SK-N-SH (cell line): ENCODE data around the gene ARHGAP44. TPM values are rescaled to one million over a fixed set of nuclear protein-coding genes. Genes with fewer than 3 reads are reported as not detected.
A peak's percentile ranks its signal among the peaks of the same experiment; 100 is the strongest.

Experiments used
- CTCF ChIA-PET: fragments of 300-600, 350-600 bp; formaldehyde crosslinking; extraction: SDS; loops from one replicate; lab custom pipeline; 2021; lab: Yijun Ruan, JAX
- POLR2A ChIA-PET: fragments of 350-600 bp; sonication (Branson Sonifier 250); formaldehyde crosslinking; extraction: SDS; loops from one replicate; lab custom pipeline; 2020; ENCODE audit warnings: antibody characterized with exemption, inconsistent platforms; lab: Yijun Ruan, JAX
- DNase-seq: peaks from one replicate; pipeline ENCODE4 v3.0.0; 2012
- H2AFZ ChIP-seq: fragments of 200-600 bp; sonication (generic); 2 replicates; pipeline ENCODE4 v1.8.1; 2016; ENCODE audit warnings: antibody characterized with exemption, mild to moderate bottlenecking, low read depth
- H3F3A ChIP-seq: fragments of 200-600 bp; sonication (generic); replicated peaks from 2 replicates; pipeline ENCODE3; 2016; ENCODE audit warnings: antibody characterized with exemption, mild to moderate bottlenecking; ENCODE audit not compliant: insufficient read depth
- H3K27ac ChIP-seq, 2 experiments: fragments of 200-500 bp in 1 of 2; fragments of 200-600 bp in 1 of 2; sonication (Bioruptor generic) in 1 of 2; sonication (generic), shearing (Covaris generic) in 1 of 2; 2 replicates each; pipeline versions ENCODE4 v1.5.1 to v1.6.1; 2014 to 2016; ENCODE audit warnings: low read depth in 2 of 2, inconsistent platforms in 1 of 2, low read length in 1 of 2, mild to moderate bottlenecking in 1 of 2, mixed read lengths in 1 of 2
- H3K27me3 ChIP-seq: fragments of 200-600 bp; sonication (generic), shearing (Covaris generic); 2 replicates; pipeline ENCODE4 v1.6.1; 2016; ENCODE audit warnings: mixed run types; ENCODE audit not compliant: insufficient read depth
- H3K36me3 ChIP-seq, 2 experiments: fragments of 200-500 bp in 1 of 2; fragments of 200-600 bp in 1 of 2; sonication (Bioruptor generic) in 1 of 2; sonication (generic) in 1 of 2; replicated peaks in 1 of 2; 2 replicates each; pipeline versions ENCODE3 to v1.5.1; 2014 to 2016; ENCODE audit warnings: low read length in 1 of 2, mild to moderate bottlenecking in 1 of 2; ENCODE audit not compliant: insufficient read depth in 2 of 2, control insufficient read depth in 1 of 2
- H3K4me1 ChIP-seq, 2 experiments: fragments of 200-500 bp in 1 of 2; fragments of 200-600 bp in 1 of 2; sonication (Bioruptor generic) in 1 of 2; sonication (generic), shearing (Covaris generic) in 1 of 2; 2 replicates each; pipeline versions ENCODE4 v1.5.1 to v1.6.1; 2014 to 2016; ENCODE audit warnings: low read depth in 1 of 2, low read length in 1 of 2, mixed run types in 1 of 2; ENCODE audit not compliant: insufficient read depth in 2 of 2, control insufficient read depth in 1 of 2
- H3K4me2 ChIP-seq: fragments of 200-600 bp; sonication (generic), shearing (Covaris generic); 2 replicates; pipeline ENCODE4 v1.6.1; 2017; ENCODE audit warnings: mixed run types
- H3K4me3 ChIP-seq, 2 experiments: fragments of 200-500 bp in 1 of 2; fragments of 200-600 bp in 1 of 2; sonication (Bioruptor generic) in 1 of 2; sonication (generic), shearing (Covaris generic) in 1 of 2; 2 replicates each; pipeline versions ENCODE4 v1.5.1 to v1.8.1; 2014 to 2016; ENCODE audit warnings: low read depth in 2 of 2, inconsistent platforms in 1 of 2, low read length in 1 of 2, mild to moderate bottlenecking in 1 of 2, mixed read lengths in 1 of 2, moderate library complexity in 1 of 2
- H3K79me2 ChIP-seq: fragments of 200-600 bp; sonication (generic); 2 replicates; pipeline ENCODE4 v1.8.1; 2017; ENCODE audit warnings: mild to moderate bottlenecking; ENCODE audit not compliant: insufficient read depth
- H3K9ac ChIP-seq: fragments of 200-600 bp; sonication (generic); 2 replicates; pipeline ENCODE4 v1.6.1; 2017; ENCODE audit warnings: mixed run types
- H3K9me2 ChIP-seq: fragments of 200-600 bp; sonication (generic); 2 replicates; pipeline ENCODE4 v1.6.1; 2017; ENCODE audit warnings: mixed run types
- H3K9me3 ChIP-seq: fragments of 200-600 bp; sonication (generic); 2 replicates; pipeline ENCODE4 v1.6.1; 2017; ENCODE audit warnings: mixed run types, mild to moderate bottlenecking, moderate library complexity
- H4K20me1 ChIP-seq: fragments of 200-600 bp; sonication (generic); 2 replicates; pipeline ENCODE4 v1.6.1; 2017; ENCODE audit warnings: mild to moderate bottlenecking, mixed run types; ENCODE audit not compliant: insufficient read depth
- CHD2 ChIP-seq: fragments of 150-350 bp; IDR thresholded peaks from 2 replicates; pipeline ENCODE4 v1.6.1; 2018; ENCODE audit warnings: low read length; ENCODE audit not compliant: partially characterized antibody
- CTCF ChIP-seq: fragments of 200-600 bp; sonication (generic); IDR thresholded peaks from 2 replicates; pipeline ENCODE4 v1.6.1; 2017; ENCODE audit warnings: antibody characterized with exemption, mild to moderate bottlenecking, moderate library complexity
- ELF1 ChIP-seq: IDR thresholded peaks from 2 replicates; pipeline ENCODE4 v1.4.0; 2012
- EP300 ChIP-seq, 2 experiments: IDR thresholded peaks; 2 replicates each; pipeline versions ENCODE4 v1.4.0 to v1.6.1; 2012; ENCODE audit warnings: borderline replicate concordance in 1 of 2, low read depth in 1 of 2, low read length in 1 of 2
- IRF3 ChIP-seq: fragments of 150-350 bp; IDR thresholded peaks from 2 replicates; pipeline ENCODE4 v1.6.1; 2016; ENCODE audit warnings: mild to moderate bottlenecking, low read depth, low read length
- MAX ChIP-seq: IDR thresholded peaks from 2 replicates; pipeline ENCODE4 v1.4.0; 2012; ENCODE audit warnings: low read depth
- NFIC ChIP-seq: IDR thresholded peaks from 2 replicates; pipeline ENCODE4 v1.4.0; 2012; ENCODE audit warnings: borderline replicate concordance
- RAD21 ChIP-seq: IDR thresholded peaks from 2 replicates; pipeline ENCODE4 v1.6.1; 2012; ENCODE audit warnings: mild to moderate bottlenecking, low read length
- RCOR1 ChIP-seq: fragments of 150-350 bp; IDR thresholded peaks from 2 replicates; pipeline ENCODE4 v1.6.1; 2017; ENCODE audit warnings: antibody characterized with exemption, low read length
- REST ChIP-seq: IDR thresholded peaks from 2 replicates; pipeline ENCODE4 v1.6.1; 2012; ENCODE audit warnings: mild to moderate bottlenecking, low read depth, low read length, moderate library complexity
- RXRA ChIP-seq: IDR thresholded peaks from 2 replicates; pipeline ENCODE4 v1.4.0; 2012; ENCODE audit warnings: low read depth, mild to moderate bottlenecking, borderline replicate concordance
- SIN3A ChIP-seq: IDR thresholded peaks from 2 replicates; pipeline ENCODE4 v1.6.1; 2012; ENCODE audit warnings: low read depth, mild to moderate bottlenecking, low read length, moderate library complexity, borderline replicate concordance
- TCF12 ChIP-seq: IDR thresholded peaks from 2 replicates; pipeline ENCODE4 v1.4.0; 2012
- TEAD4 ChIP-seq: IDR thresholded peaks from 2 replicates; pipeline ENCODE4 v1.4.0; 2012; ENCODE audit warnings: mild to moderate bottlenecking, borderline replicate concordance; ENCODE audit not compliant: insufficient read depth
- YY1 ChIP-seq: IDR thresholded peaks from 2 replicates; pipeline ENCODE4 v1.4.0; 2012; ENCODE audit warnings: low read depth, mild to moderate bottlenecking
- ZBTB33 ChIP-seq: IDR thresholded peaks from 2 replicates; pipeline ENCODE4 v1.4.0; 2012; ENCODE audit warnings: low read depth, borderline replicate concordance
- WGBS: methylation state at CpG from one replicate; pipeline ENCODE4 v1.1.6; 2017; ENCODE audit warnings: low lambda C conversion rate; 5-methylcytosine and 5-hydroxymethylcytosine counted together
- polyA plus RNA-seq, 3 experiments: library from polyadenylated mRNA; depleted of rRNA; stranded (reverse); fragments of >200 nt; gene quantifications; 2 replicates each; pipeline ENCODE4 v1.2.3, GENCODE V29; 2012

Gene ARHGAP44
- polyA plus RNA-seq, 1 of the 3 experiments (the other 2 are of a cell fraction), result 0.28 TPM

DNA sequence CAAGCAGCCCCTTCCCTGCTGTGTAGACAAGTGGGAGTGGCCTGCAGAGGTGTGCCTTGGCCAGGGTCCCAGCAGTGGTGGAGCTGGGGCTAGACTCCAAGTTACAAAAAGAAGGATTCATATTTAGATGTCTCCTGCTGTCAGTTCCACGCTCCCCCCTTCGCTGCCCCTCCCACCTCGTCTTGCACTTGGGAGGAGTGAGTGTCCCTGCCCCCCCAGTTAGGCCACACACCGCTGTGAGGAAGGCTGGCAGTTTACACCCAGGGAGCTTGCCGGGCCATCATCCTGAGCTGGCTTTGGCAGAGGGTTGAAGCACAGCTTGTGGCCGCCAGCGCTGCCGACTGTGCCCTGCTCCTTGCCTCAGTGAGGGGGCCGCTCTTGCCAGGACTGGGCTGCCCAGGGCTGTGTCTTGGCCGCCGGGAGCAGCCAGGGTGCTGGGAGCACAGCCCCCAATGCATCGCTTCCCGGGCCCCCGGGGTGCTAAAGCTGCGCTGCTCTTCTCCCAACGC, 184.3 kb downstream of the ARHGAP44 start:
- Histone ChIP-seq H3K9me2 (no peaks in the 10 kb centered on the region), H3K4me2 (0 out of 2 replicates have a peak overlapping the region, but pooled peaks have one; percentile 50), H3K9ac (no peak overlapping the region), H3F3A (no peaks in the 10 kb centered on the region), H3K36me3 (no peaks in the 10 kb centered on the region), H4K20me1 (no peaks in the 10 kb centered on the region), H3K27me3 (peaks cover 31% of the 10 kb centered on the region), H3K27ac (no peak overlapping the region), H3K9me3 (no peaks in the 10 kb centered on the region), H2AFZ (no peak overlapping the region), H3K79me2 (no peaks in the 10 kb centered on the region), H3K4me3 (no peak overlapping the region), H3K4me1 (no peaks in the 10 kb centered on the region)
- ChIA-PET CTCF (interaction anchor here (1.2 kb wide), 1 partner anchor 29 kb away, joined by 3 read pairs; no protein-coding TSS in a partner anchor), POLR2A (interaction anchor here (1.0 kb wide), 1 partner anchor 13 kb away, joined by 3 read pairs; no protein-coding TSS in a partner anchor)
- 39% methylated on average over 15 of the region's 16 CpGs for WGBS
- no peak for TF ChIP-seq REST
- no peak for DNase-seq

- H3K9me3 ChIP-seq, result no peaks in the 10 kb centered on the region
- H3F3A ChIP-seq, result no peaks in the 10 kb centered on the region
- H3K9me2 ChIP-seq, result no peaks in the 10 kb centered on the region
- no peak overlapping the region for H3K4me3 ChIP-seq
- ChIA-PET CTCF (interaction anchor here (1.2 kb wide), 1 partner anchor 29 kb away, joined by 3 read pairs; no protein-coding TSS in a partner anchor), POLR2A (interaction anchor here (1.0 kb wide), 1 partner anchor 13 kb away, joined by 3 read pairs; no protein-coding TSS in a partner anchor)
- no peaks in the 10 kb centered on the region for H3K36me3 ChIP-seq
- peak overlapping the region; percentile 50; the same call in 1 of the 2 replicates for H3K4me2 ChIP-seq
- H3K9ac ChIP-seq, result no peak overlapping the region
- no peak overlapping the region for H3K27ac ChIP-seq
- no peaks in the 10 kb centered on the region for H4K20me1 ChIP-seq
- no peak for DNase-seq
- H2AFZ ChIP-seq, result no peak overlapping the region
- H3K79me2 ChIP-seq, result no peaks in the 10 kb centered on the region
- 34% methylated on average over 17 of the region's 40 CpGs for WGBS
- peaks cover 34% of the 10 kb centered on the region for H3K27me3 ChIP-seq
- no peaks in the 10 kb centered on the region for H3K4me1 ChIP-seq
- TF ChIP-seq RAD21 (no peak), MAX (no peak), TCF12 (no peak), RCOR1 (no peak), EP300 (IDR thresholded peaks at IDR 0.05; ENCODE audit: borderline replicate concordance in 1 of 2, low read depth in 1 of 2, low read length in 1 of 2) (no peak), RXRA (no peak), YY1 (no peak), TEAD4 (no peak), ZBTB33 (no peak), ELF1 (no peak), IRF3 (no peak), SIN3A (no peak), NFIC (no peak), CHD2 (no peak), CTCF (no peak)
Observed at GRCh38 chr17:12974005-12974531, 184.8 kb downstream of the ARHGAP44 start.
